Gastroesophageal sphincter (tissue), 4 donors: Measurements from ENCODE around the gene PLEKHD1. TPM values are rescaled to one million over a fixed set of nuclear protein-coding genes. Genes with fewer than 3 reads are reported as not detected.

Source experiments
- ATAC-seq: fragments of 150-250 bp; one replicate; pipeline ENCODE4 v1.9.1; 2016; ENCODE audit warnings: mild to moderate bottlenecking, moderate library complexity
- H3K27ac ChIP-seq, 4 donors: fragments of 200-600 bp; sonication (generic) in 3 of 4; 1 replicate in 3 of 4; 2 replicates in 1 of 4; pipeline ENCODE4 v1.5.1; 2016 to 2019
- H3K27me3 ChIP-seq: fragments of 200-600 bp; sonication (generic); one replicate; pipeline ENCODE4 v1.5.1; 2019
- H3K36me3 ChIP-seq, 2 donors: fragments of 200-600 bp; sonication (generic); one replicate each; pipeline ENCODE4 v1.5.1; 2019; ENCODE audit warnings: control low read depth in 1 of 2
- H3K4me1 ChIP-seq, 3 donors: fragments of 200-600 bp; sonication (generic); 1 replicate in 2 of 3; 2 replicates in 1 of 3; pipeline ENCODE4 v1.5.1; 2016 to 2019; ENCODE audit warnings: control low read depth in 2 of 3
- H3K4me3 ChIP-seq, 2 donors: fragments of 200-600 bp; sonication (generic); one replicate each; pipeline ENCODE4 v1.5.1; 2019; ENCODE audit warnings: mild to moderate bottlenecking in 1 of 2, moderate library complexity in 1 of 2
- H3K9me3 ChIP-seq, 3 donors: fragments of 200-600 bp; sonication (generic); one replicate each; pipeline ENCODE4 v1.5.1; 2017 to 2019; ENCODE audit warnings: control low read depth in 2 of 3
- CTCF ChIP-seq, 4 experiments: fragments of 200-600 bp in 2 of 4; fragments of 450-650 bp in 2 of 4; sonication (generic) in 1 of 4; IDR thresholded peaks; one replicate each; pipeline ENCODE4 v1.5.1; 2017 to 2019; ENCODE audit warnings: antibody characterized with exemption in 4 of 4, mild to moderate bottlenecking in 2 of 4, moderate library complexity in 2 of 4
- EP300 ChIP-seq: sonication (generic); formaldehyde crosslinking; IDR thresholded peaks from one replicate; pipeline ENCODE4 v1.6.1; 2017; ENCODE audit warnings: antibody characterized with exemption, mild to moderate bottlenecking
- POLR2A ChIP-seq, 2 donors: fragments of 450-650 bp; IDR thresholded peaks; one replicate each; pipeline ENCODE4 v1.6.1; 2017; ENCODE audit warnings: antibody characterized with exemption in 2 of 2, mild to moderate bottlenecking in 2 of 2, moderate library complexity in 1 of 2
- POLR2AphosphoS5 ChIP-seq: sonication (generic); formaldehyde crosslinking; IDR thresholded peaks from one replicate; pipeline ENCODE4 v1.6.1; 2017; ENCODE audit warnings: antibody characterized with exemption
- WGBS, 2 donors: methylation state at CpG; one replicate each; pipeline ENCODE4 v1.1.5; 2018; ENCODE audit warnings: low coverage in 1 of 2; 5-methylcytosine and 5-hydroxymethylcytosine counted together
- total RNA-seq, 4 donors: library from RNA; depleted of rRNA; stranded (reverse); fragments of >200 nt; gene quantifications; one replicate each; pipeline ENCODE4 v1.1.0, GENCODE V29; 2016

The PLEKHD1 gene
- total RNA-seq, 4 donors from 2014 or later, result 0.08 to 0.16 TPM; not detected in 2

- TF ChIP-seq POLR2A (IDR thresholded peaks at IDR 0.05) (no peak), CTCF (IDR thresholded peaks at IDR 0.05) (no peak), EP300 (no peak), POLR2AphosphoS5 (no peak)
- Histone ChIP-seq H3K9me3 (no peaks in the 10 kb centered on the region), H3K27me3 (peaks cover 11% of the 10 kb centered on the region), H3K27ac (no peak overlapping the region), H3K4me3 (no peak overlapping the region), H3K36me3 (no peaks in the 10 kb centered on the region), H3K4me1 (no peaks in the 10 kb centered on the region)
- WGBS, 2 donors, result 44 to 50% methylated on average over 2 to 4 of the region's 4 CpGs
- ATAC-seq, result no peak
Measured at GRCh38 chr14:69518289-69519101, 34.0 kb downstream of the PLEKHD1 start.

- no peaks in the 10 kb centered on the region for H3K36me3 ChIP-seq
- H3K27ac ChIP-seq, result no peak overlapping the region
- no peak overlapping the region for H3K4me3 ChIP-seq
- TF ChIP-seq CTCF (IDR thresholded peaks at IDR 0.05) (no peak), POLR2A (IDR thresholded peaks at IDR 0.05) (no peak), EP300 (no peak), POLR2AphosphoS5 (no peak)
- no peaks in the 10 kb centered on the region for H3K4me1 ChIP-seq
- H3K9me3 ChIP-seq, result no peaks in the 10 kb centered on the region
- 86% methylated on average over 11 to 18 of the region's 22 CpGs for WGBS, 2 donors
- H3K27me3 ChIP-seq, result peaks cover 6% of the 10 kb centered on the region
- no peak for ATAC-seq
Measured at GRCh38 chr14:69519204-69520100, 34.9 kb downstream of the PLEKHD1 start.

GRCh38 chr14:69522026-69522425 is 37.5 kb downstream of the PLEKHD1 start:
- Histone ChIP-seq H3K27ac (no peak overlapping the region), H3K9me3 (no peaks in the 10 kb centered on the region), H3K36me3 (no peaks in the 10 kb centered on the region), H3K4me1 (no peaks in the 10 kb centered on the region), H3K27me3 (peaks cover 6% of the 10 kb centered on the region), H3K4me3 (no peak overlapping the region)
- 83 to 100% methylated on average over 1 of the region's 6 CpGs for WGBS, 2 donors
- TF ChIP-seq POLR2A (IDR thresholded peaks at IDR 0.05), result no peak
- no peak for TF ChIP-seq EP300
- no peak for ATAC-seq

GRCh38 chr14:69525896-69526295 is 41.4 kb downstream of the PLEKHD1 start:
- Histone ChIP-seq H3K27me3 (peaks cover 12% of the 10 kb centered on the region), H3K4me1 (no peaks in the 10 kb centered on the region), H3K9me3 (no peaks in the 10 kb centered on the region), H3K4me3 (no peak overlapping the region), H3K27ac (no peak overlapping the region), H3K36me3 (no peaks in the 10 kb centered on the region)
- no peak for ATAC-seq
- WGBS, 2 donors, result 70% methylated on average over 4 of the region's 6 CpGs; no CpG with 5 or more reads in 1 of the 2 donors
- no peak for TF ChIP-seq CTCF (IDR thresholded peaks at IDR 0.05)
- TF ChIP-seq POLR2AphosphoS5, result no peak
- no peak for TF ChIP-seq EP300
- no peak for TF ChIP-seq POLR2A (IDR thresholded peaks at IDR 0.05)

- TF ChIP-seq POLR2A (IDR thresholded peaks at IDR 0.05) (no peak), EP300 (no peak), CTCF (IDR thresholded peaks at IDR 0.05) (no peak), POLR2AphosphoS5 (no peak)
- Histone ChIP-seq H3K27me3 (peaks cover 12% of the 10 kb centered on the region), H3K4me3 (no peak overlapping the region), H3K9me3 (no peaks in the 10 kb centered on the region), H3K27ac (no peak overlapping the region), H3K4me1 (no peaks in the 10 kb centered on the region), H3K36me3 (no peaks in the 10 kb centered on the region)
- WGBS, 2 donors, result 80% methylated on average over 1 of the region's 14 CpGs; no CpG with 5 or more reads in 1 of the 2 donors
- no peak for ATAC-seq
Measured at GRCh38 chr14:69527635-69528034, 43.1 kb downstream of the PLEKHD1 start.
